CD14-positive monocyte (primary cell): ENCODE results near the gene VRK3. TPM values are rescaled to one million over a fixed set of nuclear protein-coding genes. Genes with fewer than 3 reads are reported as not detected.

Experiments used
- DNase-seq, 3 donors: peaks; one replicate each; pipeline ENCODE4 v3.0.0-alpha.2; 2011 to 2022
- H2AFZ ChIP-seq: 2 replicates; pipeline ENCODE4 v1.6.0; 2012; ENCODE audit warnings: mild to moderate bottlenecking, low read depth, low read length, inconsistent platforms; ENCODE audit not compliant: insufficient read depth, poor library complexity, severe bottlenecking
- H3K27ac ChIP-seq, 2 donors: 1 replicate in 1 of 2; 2 replicates in 1 of 2; pipeline ENCODE4 v1.5.1; 2012 to 2013; ENCODE audit warnings: low read length in 2 of 2, control low read depth in 1 of 2, inconsistent platforms in 1 of 2, low read depth in 1 of 2, mild to moderate bottlenecking in 1 of 2
- H3K27me3 ChIP-seq, 2 donors: one replicate each; pipeline versions ENCODE4 v1.6.0 to v1.6.1; 2011 to 2013; ENCODE audit warnings: low read length in 2 of 2; ENCODE audit not compliant: control insufficient read depth in 2 of 2, insufficient read depth in 2 of 2
- H3K36me3 ChIP-seq, 2 donors: replicated peaks in 1 of 2; 1 replicate in 1 of 2; 2 replicates in 1 of 2; pipeline versions ENCODE4 v1.5.1 to v1.6.1; 2012 to 2013; ENCODE audit warnings: low read length in 2 of 2, control low read depth in 1 of 2, inconsistent platforms in 1 of 2, mild to moderate bottlenecking in 1 of 2; ENCODE audit not compliant: insufficient read depth in 2 of 2, control insufficient read depth in 1 of 2
- H3K4me1 ChIP-seq, 2 donors: 1 replicate in 1 of 2; 2 replicates in 1 of 2; pipeline versions ENCODE4 v1.5.1 to v1.6.1; 2012 to 2013; ENCODE audit warnings: low read length in 2 of 2, control low read depth in 1 of 2, inconsistent platforms in 1 of 2, mild to moderate bottlenecking in 1 of 2, moderate library complexity in 1 of 2; ENCODE audit not compliant: insufficient read depth in 2 of 2, control insufficient read depth in 1 of 2
- H3K4me2 ChIP-seq: replicated peaks from 2 replicates; pipeline ENCODE3; 2012; ENCODE audit warnings: low read length, moderate library complexity, mild to moderate bottlenecking; ENCODE audit not compliant: poor library complexity, severe bottlenecking; ENCODE audit errors: extremely low read depth
- H3K4me3 ChIP-seq, 3 experiments: fragments of 200-600 bp in 1 of 3; sonication (generic) in 1 of 3; replicated peaks in 1 of 3; 1 replicate in 2 of 3; 2 replicates in 1 of 3; pipeline ENCODE4 v1.5.1; 2011 to 2013; ENCODE audit warnings: low read length in 3 of 3, mild to moderate bottlenecking in 3 of 3, control low read depth in 2 of 3, low read depth in 2 of 3, inconsistent platforms in 1 of 3, moderate library complexity in 1 of 3
- H3K79me2 ChIP-seq: 2 replicates; pipeline ENCODE4 v1.6.0; 2012; ENCODE audit warnings: mild to moderate bottlenecking, control low read depth, inconsistent platforms, low read length, moderate library complexity; ENCODE audit not compliant: insufficient read depth
- H3K9ac ChIP-seq: 2 replicates; pipeline ENCODE4 v1.6.0; 2017; ENCODE audit warnings: low read length, mild to moderate bottlenecking; ENCODE audit not compliant: insufficient read depth, poor library complexity, severe bottlenecking
- H3K9me3 ChIP-seq, 2 donors: replicated peaks in 1 of 2; 1 replicate in 1 of 2; 2 replicates in 1 of 2; pipeline versions ENCODE4 v1.5.1 to v1.6.1; 2012 to 2013; ENCODE audit warnings: low read length in 2 of 2, control low read depth in 1 of 2; ENCODE audit not compliant: control insufficient read depth in 1 of 2, insufficient read depth in 1 of 2
- H4K20me1 ChIP-seq: 2 replicates; pipeline ENCODE4 v1.6.0; 2012; ENCODE audit warnings: mild to moderate bottlenecking, low read length, control low read depth, moderate library complexity; ENCODE audit not compliant: insufficient read depth
- H3K27ac Mint-ChIP-seq, 7 donors: one replicate each; pipeline ENCODE4 v1.8.0; 2020; ENCODE audit warnings: mild to moderate bottlenecking in 7 of 7, mixed read lengths in 7 of 7, moderate library complexity in 6 of 7, inconsistent platforms in 2 of 7
- H3K27me3 Mint-ChIP-seq, 3 donors: one replicate each; pipeline ENCODE4 v1.8.0; 2021 to 2022; ENCODE audit warnings: low read depth in 3 of 3, mild to moderate bottlenecking in 3 of 3, mixed read lengths in 3 of 3, moderate library complexity in 3 of 3, inconsistent platforms in 1 of 3
- H3K36me3 Mint-ChIP-seq, 2 donors: one replicate each; pipeline ENCODE4 v1.8.0; 2020; ENCODE audit warnings: mixed read lengths in 2 of 2, inconsistent platforms in 1 of 2, mild to moderate bottlenecking in 1 of 2
- H3K4me1 Mint-ChIP-seq: one replicate; pipeline ENCODE4 v1.8.0; 2020; ENCODE audit warnings: mild to moderate bottlenecking, mixed read lengths
- H3K4me3 Mint-ChIP-seq, 2 donors: one replicate each; pipeline ENCODE4 v1.8.0; 2020; ENCODE audit warnings: mild to moderate bottlenecking in 2 of 2, mixed read lengths in 2 of 2, moderate library complexity in 1 of 2
- H3K9me3 Mint-ChIP-seq, 7 donors: one replicate each; pipeline ENCODE4 v1.8.0; 2020 to 2022; ENCODE audit warnings: mixed read lengths in 7 of 7, mild to moderate bottlenecking in 6 of 7, moderate library complexity in 6 of 7, inconsistent platforms in 2 of 7
- CTCF ChIP-seq: fragments of 200-600 bp; IDR thresholded peaks from one replicate; pipeline ENCODE4 v1.8.0; 2022; ENCODE audit warnings: antibody characterized with exemption, mild to moderate bottlenecking
- WGBS: methylation state at CpG from one replicate; pipeline ENCODE4 v1.1.5; 2013; ENCODE audit warnings: missing lambda C conversion rate; ENCODE audit not compliant: insufficient coverage; 5-methylcytosine and 5-hydroxymethylcytosine counted together
- intact Hi-C, 2 donors: fragments of 100-400 bp; cut with micrococcal nuclease; formaldehyde crosslinking; loops; one replicate each; pipeline versions ENCODE4 v1.15.0 to v1.15.1; 2023
- polyA plus RNA-seq, 3 donors: library from polyadenylated mRNA; depleted of rRNA in 1 of 3; unstranded in 2 of 3; stranded (reverse) in 1 of 3; fragments of 300-500 nt in 2 of 3; fragments of >200 nt in 1 of 3; fragmentation: Illumina TruSeq in 2 of 3; gene quantifications; 1 replicate in 2 of 3; 2 replicates in 1 of 3; pipeline ENCODE4 v1.2.3, GENCODE V29; 2012 to 2021

Gene VRK3
- polyA plus RNA-seq, 3 donors: 42.8 to 47.3 (median 46.8) TPM

GRCh38 chr19:50061650-50062049 lies 36.5 kb upstream of the VRK3 start:
- no peaks in the 10 kb centered on the region for H3K36me3 Mint-ChIP-seq
- 91% methylated on average over 3 of the region's 5 CpGs for WGBS

GRCh38 chr19:50060107-50060506 lies 34.9 kb upstream of the VRK3 start:
- Mint-ChIP-seq H3K36me3 (no peaks in the 10 kb centered on the region), H3K27me3 (peaks cover 0 to 7% (median 3%) of the 10 kb centered on the region in 3 donors), H3K27ac (peak overlapping the region in 1 of 7 donors; percentile 35), H3K9me3 (peaks cover 23 to 39% (median 38%) of the 10 kb centered on the region in 7 donors), H3K4me3 (no peak overlapping the region), H3K4me1 (no peaks in the 10 kb centered on the region)
- Histone ChIP-seq H3K4me1 (no peaks in the 10 kb centered on the region), H3K9ac (no peak overlapping the region), H3K27ac (no peak overlapping the region), H3K36me3 (no peaks in the 10 kb centered on the region), H4K20me1 (no peaks in the 10 kb centered on the region), H2AFZ (no peak overlapping the region), H3K27me3 (no peaks in the 10 kb centered on the region), H3K4me2 (no peak overlapping the region), H3K79me2 (no peaks in the 10 kb centered on the region), H3K4me3 (no peak overlapping the region), H3K9me3 (peaks cover 27 to 34% of the 10 kb centered on the region in 2 donors)
- WGBS: 88% methylated on average over 15 of the region's 15 CpGs
- no peak for TF ChIP-seq CTCF
- intact Hi-C loops: no loop called here
- no peak for DNase-seq

More at GRCh38 chr19:50061650-50062049, 36.5 kb upstream of the VRK3 start:
- no peak overlapping the region for H3K4me3 Mint-ChIP-seq
- Histone ChIP-seq H3K4me3 (no peak overlapping the region), H3K4me1 (no peaks in the 10 kb centered on the region), H3K9ac (no peak overlapping the region), H3K27me3 (no peaks in the 10 kb centered on the region), H2AFZ (no peak overlapping the region), H3K79me2 (no peaks in the 10 kb centered on the region), H3K27ac (no peak overlapping the region), H3K36me3 (no peaks in the 10 kb centered on the region), H4K20me1 (no peaks in the 10 kb centered on the region), H3K9me3 (peaks cover 27 to 34% of the 10 kb centered on the region in 2 donors), H3K4me2 (no peak overlapping the region)
- no peak overlapping the region for H3K27ac Mint-ChIP-seq
- no peak for DNase-seq
- peaks cover 2 to 9% (median 4%) of the 10 kb centered on the region in 3 donors for H3K27me3 Mint-ChIP-seq
- peaks cover 23 to 39% (median 38%) of the 10 kb centered on the region in 7 donors for H3K9me3 Mint-ChIP-seq
- intact Hi-C loops: no loop called here
- H3K4me1 Mint-ChIP-seq: no peaks in the 10 kb centered on the region
- no peak for TF ChIP-seq CTCF
